Measurements from ENCODE around the gene ADAMTS2.

ADAMTS2 gene

DNA sequence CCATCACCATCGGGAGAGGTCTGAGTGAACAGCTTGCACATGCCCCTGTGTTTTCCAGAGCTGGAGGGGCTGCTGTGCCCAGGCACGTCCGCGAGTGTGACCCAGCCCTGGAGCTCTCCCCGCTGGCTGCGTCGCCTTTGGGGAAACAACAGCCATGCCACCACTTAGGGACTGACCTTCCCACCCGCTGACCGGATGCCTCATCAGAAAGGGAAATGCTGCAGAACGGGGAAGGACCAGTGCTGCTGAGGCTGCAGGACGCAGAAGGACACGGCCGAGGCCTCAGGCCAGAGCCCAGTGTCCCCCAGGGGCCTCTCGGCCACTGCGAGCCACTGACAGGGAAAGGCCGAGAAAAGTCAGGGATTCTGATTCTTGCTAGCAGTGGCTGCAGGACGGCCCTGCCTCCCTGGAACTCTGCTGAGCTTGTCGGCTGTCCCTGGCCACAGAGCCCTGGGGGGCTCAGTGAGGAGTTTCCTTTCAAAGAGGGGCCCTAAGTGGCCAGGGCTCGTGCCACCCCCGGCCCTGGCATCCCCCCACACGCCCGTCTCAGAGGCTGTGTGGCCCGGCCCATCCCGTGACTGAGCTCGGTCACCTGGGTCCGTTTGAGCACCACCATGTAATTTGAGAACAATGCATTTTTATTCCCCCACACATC, 154.3 kb downstream of the ADAMTS2 start:
- Mint-ChIP-seq H3K9me3 (no peaks in the 10 kb centered on the region), H3K4me3 (no peak overlapping the region), H3K36me3 (ENCODE audit: insufficient read depth) (peaks cover 2% of the 10 kb centered on the region), H3K4me1 (no peaks in the 10 kb centered on the region), H3K27ac (ENCODE audit: low read depth) (no peak overlapping the region), H3K27me3 (peaks cover 11% of the 10 kb centered on the region)
- ATAC-seq (replicated peaks; ENCODE audit: extremely low read depth, poor library complexity, severe bottlenecking) = no peak
- no peak for DNase-seq (ENCODE audit: low spot score in 2 of 2)

DNA sequence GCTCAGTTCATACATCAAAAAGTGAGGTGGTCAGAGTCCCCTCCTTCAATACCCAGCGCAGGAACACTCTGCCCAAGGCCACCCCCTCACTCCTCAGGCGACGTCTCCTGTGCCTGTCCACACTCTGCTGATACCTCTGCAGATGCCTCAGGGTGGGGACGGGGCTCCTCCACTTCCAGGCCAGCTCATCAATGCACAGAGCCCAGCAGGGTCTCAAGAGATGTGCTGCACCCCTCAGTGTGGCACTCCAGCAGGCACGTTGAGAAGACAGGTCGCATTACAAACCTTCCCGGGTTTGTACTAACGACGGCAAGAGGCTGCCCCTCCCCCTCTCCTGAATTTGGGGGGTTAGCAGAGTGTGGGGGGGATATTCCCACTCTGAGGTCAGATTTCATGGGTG, 156.6 kb downstream of the ADAMTS2 start:
- no peak for DNase-seq (ENCODE audit: low spot score in 2 of 2)
- H3K4me3 Mint-ChIP-seq = no peak overlapping the region
- peaks cover 25% of the 10 kb centered on the region for H3K27me3 Mint-ChIP-seq
- no peaks in the 10 kb centered on the region for H3K4me1 Mint-ChIP-seq
- no peak for ATAC-seq (replicated peaks; ENCODE audit: extremely low read depth, poor library complexity, severe bottlenecking)
- H3K27ac Mint-ChIP-seq (ENCODE audit: low read depth) = no peak overlapping the region
- H3K9me3 Mint-ChIP-seq = no peaks in the 10 kb centered on the region
- H3K36me3 Mint-ChIP-seq (ENCODE audit: insufficient read depth) = peaks cover 2% of the 10 kb centered on the region

- H3K36me3 Mint-ChIP-seq (ENCODE audit: insufficient read depth) = peaks cover 2% of the 10 kb centered on the region
- H3K4me3 Mint-ChIP-seq = no peak overlapping the region
- H3K9me3 Mint-ChIP-seq = no peaks in the 10 kb centered on the region
- no peak for ATAC-seq (replicated peaks; ENCODE audit: extremely low read depth, poor library complexity, severe bottlenecking)
- no peak overlapping the region for H3K27ac Mint-ChIP-seq (ENCODE audit: low read depth)
- DNase-seq (ENCODE audit: low spot score in 2 of 2) = no peak
- H3K4me1 Mint-ChIP-seq = no peaks in the 10 kb centered on the region
- H3K27me3 Mint-ChIP-seq = peaks cover 32% of the 10 kb centered on the region
Measured at GRCh38 chr5:179187681-179188575, 157.3 kb downstream of the ADAMTS2 start.

DNA sequence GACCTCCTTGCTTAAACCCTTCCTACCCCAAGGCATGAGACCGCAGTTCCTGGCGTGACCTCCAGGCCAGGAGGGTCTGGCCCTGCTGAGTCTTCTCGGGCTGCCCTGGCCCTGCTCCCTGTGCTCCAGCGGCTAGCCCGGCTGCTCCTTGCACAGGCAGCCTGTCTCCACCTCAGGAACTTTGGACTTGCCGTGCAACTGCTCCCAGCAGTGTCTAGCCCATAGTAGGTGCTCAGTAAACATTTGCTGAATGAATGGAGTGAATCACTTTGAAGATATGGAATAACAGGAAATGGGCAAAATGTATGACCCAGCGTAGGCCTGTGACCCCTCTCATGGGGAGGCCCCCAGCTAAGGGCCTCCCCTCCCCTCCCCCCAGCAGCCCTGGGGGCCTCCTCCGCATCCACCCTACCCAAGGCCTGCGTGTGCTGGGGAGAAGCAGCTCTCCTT, 158.0 kb downstream of the ADAMTS2 start:
- ATAC-seq (replicated peaks; ENCODE audit: extremely low read depth, poor library complexity, severe bottlenecking) (no peak), DNase-seq (ENCODE audit: low spot score in 2 of 2) (no peak)
- Mint-ChIP-seq H3K9me3 (no peaks in the 10 kb centered on the region), H3K36me3 (ENCODE audit: insufficient read depth) (no peaks in the 10 kb centered on the region), H3K27ac (ENCODE audit: low read depth) (no peak overlapping the region), H3K4me3 (no peak overlapping the region), H3K27me3 (peaks cover 37% of the 10 kb centered on the region), H3K4me1 (no peaks in the 10 kb centered on the region)

- Mint-ChIP-seq H3K27me3 (peaks cover 41% of the 10 kb centered on the region), H3K4me3 (no peak overlapping the region), H3K4me1 (no peaks in the 10 kb centered on the region), H3K27ac (ENCODE audit: low read depth) (no peak overlapping the region), H3K36me3 (ENCODE audit: insufficient read depth) (peaks cover 2% of the 10 kb centered on the region), H3K9me3 (no peaks in the 10 kb centered on the region)
- ATAC-seq (replicated peaks; ENCODE audit: extremely low read depth, poor library complexity, severe bottlenecking) (no peak), DNase-seq (ENCODE audit: low spot score in 2 of 2) (no peak)
Measured at GRCh38 chr5:179186801-179187200, 158.5 kb downstream of the ADAMTS2 start.

DNA sequence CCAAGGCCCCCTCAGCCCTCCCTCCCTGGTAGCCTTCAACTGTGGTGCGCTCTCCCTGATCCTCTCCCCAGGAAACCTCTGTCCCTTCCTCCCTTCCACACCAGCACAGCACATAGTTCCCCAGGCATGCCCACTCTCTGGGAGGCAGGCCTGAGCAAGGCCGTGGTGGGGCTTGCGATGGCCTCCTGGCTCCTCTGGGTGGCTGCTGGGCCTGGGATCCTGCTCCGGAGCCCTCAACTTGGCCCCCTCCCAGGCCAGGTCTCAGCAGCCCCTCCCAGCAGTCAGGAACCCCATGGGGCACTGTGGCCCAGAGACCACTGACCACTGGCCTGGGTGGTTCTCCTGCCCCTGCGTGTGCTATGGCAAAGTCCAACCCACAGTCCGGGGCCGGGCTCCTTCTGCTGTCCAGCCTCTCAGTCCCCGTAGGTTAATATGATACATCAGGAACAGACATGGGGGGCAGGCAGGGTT, 159.3 kb downstream of the ADAMTS2 start:
- ATAC-seq (replicated peaks; ENCODE audit: extremely low read depth, poor library complexity, severe bottlenecking) (no peak), DNase-seq (ENCODE audit: low spot score in 2 of 2) (no peak)
- Mint-ChIP-seq H3K4me3 (no peak overlapping the region), H3K4me1 (no peaks in the 10 kb centered on the region), H3K27ac (ENCODE audit: low read depth) (no peak overlapping the region), H3K36me3 (ENCODE audit: insufficient read depth) (peaks cover 2% of the 10 kb centered on the region), H3K27me3 (peaks cover 50% of the 10 kb centered on the region), H3K9me3 (no peaks in the 10 kb centered on the region)

GRCh38 chr5:179185256-179185940, 159.9 kb downstream of the ADAMTS2 start:
- H3K27me3 Mint-ChIP-seq = peaks cover 55% of the 10 kb centered on the region

GRCh38 chr5:179184521-179185050, 160.7 kb downstream of the ADAMTS2 start:
- Mint-ChIP-seq H3K27ac (ENCODE audit: low read depth) (no peak overlapping the region), H3K4me3 (no peak overlapping the region), H3K27me3 (peaks cover 61% of the 10 kb centered on the region), H3K36me3 (ENCODE audit: insufficient read depth) (peaks cover 2% of the 10 kb centered on the region), H3K9me3 (no peaks in the 10 kb centered on the region), H3K4me1 (no peaks in the 10 kb centered on the region)
- no peak for ATAC-seq (replicated peaks; ENCODE audit: extremely low read depth, poor library complexity, severe bottlenecking)
- no peak for DNase-seq (ENCODE audit: low spot score in 2 of 2)

More at GRCh38 chr5:179185256-179185940, 159.9 kb downstream of the ADAMTS2 start:
- DNase-seq (ENCODE audit: low spot score in 2 of 2) = no peak
- peaks cover 2% of the 10 kb centered on the region for H3K36me3 Mint-ChIP-seq (ENCODE audit: insufficient read depth)
- no peaks in the 10 kb centered on the region for H3K4me1 Mint-ChIP-seq
- no peak for ATAC-seq (replicated peaks; ENCODE audit: extremely low read depth, poor library complexity, severe bottlenecking)
- H3K9me3 Mint-ChIP-seq = no peaks in the 10 kb centered on the region
- H3K4me3 Mint-ChIP-seq = no peak overlapping the region
- no peak overlapping the region for H3K27ac Mint-ChIP-seq (ENCODE audit: low read depth)

DNA sequence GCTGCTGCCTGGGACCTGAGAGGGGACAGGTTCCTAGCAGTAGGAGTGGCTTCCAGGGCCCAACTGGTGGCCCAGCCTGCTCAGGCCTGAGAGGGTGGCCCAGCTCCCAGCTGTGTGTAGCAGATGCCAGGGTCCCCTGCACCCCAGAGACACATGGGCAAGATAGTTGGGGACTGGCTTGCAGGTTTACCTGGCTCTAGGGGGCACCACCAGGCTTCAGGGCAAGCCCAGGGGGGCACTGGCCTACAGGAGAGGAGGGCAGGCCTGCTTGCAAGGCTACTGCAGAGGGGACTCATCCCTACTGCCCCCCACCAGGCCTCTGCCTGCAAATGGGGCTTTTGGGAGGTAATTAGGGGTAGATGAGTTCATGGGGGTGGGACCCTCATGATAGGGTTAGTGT, 161.8 kb downstream of the ADAMTS2 start:
- H3K4me3 Mint-ChIP-seq = no peak overlapping the region
- ATAC-seq (replicated peaks; ENCODE audit: extremely low read depth, poor library complexity, severe bottlenecking) (no peak), DNase-seq (ENCODE audit: low spot score in 2 of 2) (no peak)
- H3K9me3 Mint-ChIP-seq = peaks cover 3% of the 10 kb centered on the region
- H3K27ac Mint-ChIP-seq (ENCODE audit: low read depth) = no peak overlapping the region
- H3K27me3 Mint-ChIP-seq = peaks cover 67% of the 10 kb centered on the region
- H3K4me1 Mint-ChIP-seq = no peaks in the 10 kb centered on the region
- peaks cover 2% of the 10 kb centered on the region for H3K36me3 Mint-ChIP-seq (ENCODE audit: insufficient read depth)

GRCh38 chr5:179182601-179183000, 162.7 kb downstream of the ADAMTS2 start:
- ATAC-seq (replicated peaks; ENCODE audit: extremely low read depth, poor library complexity, severe bottlenecking) (no peak), DNase-seq (ENCODE audit: low spot score in 2 of 2) (no peak)
- peaks cover 2% of the 10 kb centered on the region for H3K36me3 Mint-ChIP-seq (ENCODE audit: insufficient read depth)
- H3K4me1 Mint-ChIP-seq = no peaks in the 10 kb centered on the region
- H3K4me3 Mint-ChIP-seq = no peak overlapping the region
- no peak overlapping the region for H3K27ac Mint-ChIP-seq (ENCODE audit: low read depth)
- peaks cover 5% of the 10 kb centered on the region for H3K9me3 Mint-ChIP-seq
- peaks cover 72% of the 10 kb centered on the region for H3K27me3 Mint-ChIP-seq

GRCh38 chr5:179181988-179182387, 163.3 kb downstream of the ADAMTS2 start:
- DNase-seq (ENCODE audit: low spot score in 2 of 2) (no peak), ATAC-seq (replicated peaks; ENCODE audit: extremely low read depth, poor library complexity, severe bottlenecking) (no peak)
- Mint-ChIP-seq H3K9me3 (peaks cover 5% of the 10 kb centered on the region), H3K4me3 (no peak overlapping the region), H3K36me3 (ENCODE audit: insufficient read depth) (peaks cover 2% of the 10 kb centered on the region), H3K27ac (ENCODE audit: low read depth) (no peak overlapping the region), H3K4me1 (no peaks in the 10 kb centered on the region), H3K27me3 (peaks cover 71% of the 10 kb centered on the region)

DNA sequence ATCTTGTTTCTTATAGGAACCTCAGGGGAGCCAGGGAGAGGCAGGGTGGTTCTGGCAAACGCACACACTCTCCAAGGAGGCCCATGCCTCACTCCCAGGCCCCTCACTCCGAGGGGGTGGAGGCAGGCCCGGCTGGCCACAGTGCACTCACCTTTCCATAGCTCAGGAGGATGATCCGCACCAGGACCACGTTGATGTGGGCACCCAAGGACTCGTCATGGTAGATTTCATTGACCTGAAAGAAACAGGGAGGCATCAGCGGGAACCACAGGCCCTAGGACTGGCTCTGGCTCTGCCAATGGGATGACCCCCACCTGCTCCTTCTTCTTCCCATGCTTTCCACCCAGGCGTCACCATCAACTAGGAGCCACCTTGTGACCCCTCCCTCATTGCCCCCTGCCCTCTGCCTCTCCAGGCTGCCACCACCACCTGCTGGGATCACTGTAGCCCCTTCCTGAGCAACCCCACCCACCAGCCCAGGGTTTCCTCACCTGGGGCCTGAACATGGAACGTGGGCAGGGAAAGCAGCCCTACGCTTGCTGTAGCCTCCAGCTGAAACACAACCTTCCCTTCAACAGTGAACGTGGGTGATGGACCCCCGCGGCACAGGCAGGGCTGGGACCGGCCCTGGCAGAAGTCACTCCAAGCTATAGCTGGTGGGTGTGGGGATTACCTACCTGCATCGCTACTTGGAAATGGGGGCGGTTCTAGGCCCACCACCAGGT, 164.2 kb downstream of the ADAMTS2 start:
- Mint-ChIP-seq H3K9me3 (peaks cover 5% of the 10 kb centered on the region), H3K4me3 (no peak overlapping the region), H3K27ac (ENCODE audit: low read depth) (no peak overlapping the region), H3K27me3 (peaks cover 74% of the 10 kb centered on the region), H3K4me1 (no peaks in the 10 kb centered on the region), H3K36me3 (ENCODE audit: insufficient read depth) (peaks cover 2% of the 10 kb centered on the region)
- DNase-seq (ENCODE audit: low spot score in 2 of 2) (no peak), ATAC-seq (replicated peaks; ENCODE audit: extremely low read depth, poor library complexity, severe bottlenecking) (no peak)
